ENCODE measurements around the gene ZBTB7C.

- TF ChIP-seq CTCF (conservative IDR thresholded peaks at IDR 0.05): no peak
- TF ChIP-seq ZFX (IDR thresholded peaks at IDR 0.05): no peak
Measured at GRCh38 chr18:48270929-48271328, 138.3 kb downstream of the ZBTB7C start.
